NCI-H446 (cell line): ENCODE results near the gene MOB2.

Experiments
- DNase-seq, 2 experiments: peaks; one replicate each; lab custom pipeline; 2025; lab: John Stamatoyannopoulos, UW

The MOB2 gene

DNA sequence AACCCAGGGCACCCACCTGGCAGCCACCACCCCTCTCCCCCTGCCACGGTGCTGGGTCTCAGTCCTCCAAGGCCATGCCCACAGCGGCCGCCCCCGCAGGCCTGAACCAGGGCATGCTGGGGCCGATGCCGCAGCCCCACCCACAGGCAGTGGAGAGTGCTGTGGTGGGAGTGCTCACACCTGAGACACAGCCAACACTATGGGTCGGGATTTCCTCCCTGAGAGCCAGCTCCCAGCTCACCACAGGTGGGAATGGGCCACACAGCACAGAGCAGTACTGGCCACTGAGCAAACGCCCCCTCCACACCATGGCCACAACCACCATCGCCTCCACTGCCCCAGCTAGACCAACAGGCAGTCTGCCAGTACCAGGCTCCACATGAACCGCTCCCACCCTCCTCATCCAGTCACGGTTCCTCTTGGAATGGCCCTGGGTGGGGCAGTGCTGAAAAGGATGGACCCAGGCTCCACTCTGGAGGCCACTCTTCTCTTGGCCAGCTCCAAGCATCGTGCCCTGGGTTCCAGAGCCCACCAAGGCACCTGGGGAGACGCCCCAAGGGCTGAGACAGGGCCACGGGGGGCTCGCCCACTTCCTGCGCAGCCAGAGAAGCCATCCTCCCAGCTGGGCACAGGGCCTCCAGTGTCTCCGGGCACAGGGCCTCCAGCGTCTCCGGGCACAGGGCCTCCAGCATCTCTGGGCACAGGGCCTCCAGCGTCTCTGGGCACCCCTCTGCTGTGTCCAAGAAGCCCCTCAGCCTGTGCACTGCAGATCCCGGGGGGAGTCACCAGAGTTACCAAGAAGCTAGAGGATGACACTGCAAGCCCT lies 14.2 kb downstream of the MOB2 start:
- DNase-seq: no peak

DNA sequence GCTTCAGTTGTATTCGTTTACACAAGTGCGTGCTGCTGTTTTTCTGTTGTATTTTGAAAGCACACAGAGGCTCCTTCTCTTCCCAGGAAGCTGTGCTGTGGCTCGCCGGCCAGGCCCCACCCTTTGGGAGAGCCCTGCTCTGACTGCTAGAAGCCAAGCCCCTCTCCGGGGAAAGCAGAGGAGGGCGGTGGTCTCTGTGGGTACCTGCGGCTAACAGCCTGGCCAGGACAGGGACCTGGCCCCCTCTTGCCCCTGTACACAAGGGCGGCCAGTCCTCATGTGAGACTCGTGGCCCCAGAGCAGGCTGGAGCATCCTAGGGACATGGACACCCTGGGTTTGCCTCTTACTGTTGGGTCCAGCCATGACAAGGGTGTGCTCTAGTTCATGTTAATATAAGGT lies 14.8 kb downstream of the MOB2 start:
- no peak for DNase-seq

DNA sequence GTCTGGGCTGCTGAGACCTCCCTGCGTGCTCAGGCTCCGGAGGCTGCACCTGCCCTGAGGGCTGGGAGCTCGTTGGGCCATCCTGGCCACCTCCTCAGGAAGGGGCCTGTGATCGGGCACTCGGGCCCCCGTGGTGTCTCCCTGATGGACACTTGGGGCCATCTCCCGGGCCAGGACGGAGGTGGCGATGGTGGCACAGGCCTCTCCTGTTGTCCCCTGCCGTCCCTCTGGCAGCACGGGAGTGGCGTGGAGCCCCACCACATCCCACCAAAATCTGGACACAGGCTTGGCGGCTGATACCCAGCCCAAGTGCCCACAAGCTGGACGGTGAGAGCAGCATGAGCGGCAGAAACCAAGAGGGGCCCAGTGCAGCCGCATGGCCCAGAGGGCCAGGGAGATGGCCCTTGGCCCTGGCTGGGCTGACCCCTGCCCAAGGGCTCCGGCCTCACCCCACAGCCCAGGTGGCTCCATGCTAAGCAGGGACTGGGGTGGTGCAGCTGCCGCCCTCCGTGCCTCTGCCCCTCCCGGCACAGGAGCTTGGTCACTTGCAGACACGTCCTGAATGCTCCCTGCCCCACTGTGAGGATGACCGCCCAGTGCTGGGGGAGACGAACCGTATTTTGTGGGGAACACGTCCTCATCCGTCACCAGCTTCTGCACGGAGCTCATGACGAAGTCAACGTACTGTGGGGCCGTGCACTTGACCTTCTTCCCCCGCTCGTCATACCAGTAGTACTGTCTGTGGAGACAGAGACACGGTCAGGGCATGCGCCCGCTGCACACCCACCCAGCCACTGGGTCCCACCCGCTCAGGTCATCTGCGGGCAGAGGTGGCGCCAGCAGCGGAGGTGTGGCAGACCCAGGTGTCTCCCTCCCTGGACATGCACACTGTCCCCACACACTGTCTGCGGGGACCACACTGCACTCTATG lies 15.6 kb downstream of the MOB2 start:
- DNase-seq: no peak

DNA sequence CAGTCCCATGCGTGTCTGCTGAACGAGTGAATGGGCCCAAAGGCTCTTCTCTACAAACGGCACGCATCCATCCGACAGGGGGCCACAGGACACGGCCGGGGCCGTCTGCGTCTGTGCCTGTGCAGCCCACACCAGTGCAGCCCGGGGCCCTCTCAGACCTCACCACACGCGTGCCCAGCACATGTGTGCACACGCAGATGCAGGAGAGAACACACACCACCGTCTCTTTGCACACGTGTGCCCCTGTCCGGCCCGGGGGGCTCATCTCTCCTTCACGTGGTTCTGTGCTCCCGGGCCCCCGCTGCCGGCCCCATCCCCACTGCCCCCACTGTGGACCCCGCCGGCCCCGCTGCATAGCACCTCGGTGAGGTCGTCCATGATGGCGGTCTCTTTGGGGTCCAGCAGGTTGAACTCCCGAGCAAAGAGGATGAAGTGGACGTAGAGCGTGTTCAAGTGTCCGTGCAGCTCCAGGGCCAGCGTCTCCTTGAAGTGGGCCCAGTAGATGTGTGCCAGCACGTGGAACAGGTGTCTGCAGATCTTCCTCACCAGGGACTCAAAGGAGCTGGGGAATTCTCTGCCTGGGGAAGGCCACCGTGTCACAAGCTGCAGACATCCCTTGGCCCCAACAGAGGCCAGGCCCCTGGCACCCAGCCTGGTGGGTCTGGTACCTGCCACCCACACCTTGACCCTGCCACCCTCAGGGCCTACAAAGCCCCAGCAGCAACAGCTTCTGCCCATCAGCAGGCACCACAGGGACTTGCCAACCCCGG lies 16.5 kb downstream of the MOB2 start:
- DNase-seq: no peak

DNA sequence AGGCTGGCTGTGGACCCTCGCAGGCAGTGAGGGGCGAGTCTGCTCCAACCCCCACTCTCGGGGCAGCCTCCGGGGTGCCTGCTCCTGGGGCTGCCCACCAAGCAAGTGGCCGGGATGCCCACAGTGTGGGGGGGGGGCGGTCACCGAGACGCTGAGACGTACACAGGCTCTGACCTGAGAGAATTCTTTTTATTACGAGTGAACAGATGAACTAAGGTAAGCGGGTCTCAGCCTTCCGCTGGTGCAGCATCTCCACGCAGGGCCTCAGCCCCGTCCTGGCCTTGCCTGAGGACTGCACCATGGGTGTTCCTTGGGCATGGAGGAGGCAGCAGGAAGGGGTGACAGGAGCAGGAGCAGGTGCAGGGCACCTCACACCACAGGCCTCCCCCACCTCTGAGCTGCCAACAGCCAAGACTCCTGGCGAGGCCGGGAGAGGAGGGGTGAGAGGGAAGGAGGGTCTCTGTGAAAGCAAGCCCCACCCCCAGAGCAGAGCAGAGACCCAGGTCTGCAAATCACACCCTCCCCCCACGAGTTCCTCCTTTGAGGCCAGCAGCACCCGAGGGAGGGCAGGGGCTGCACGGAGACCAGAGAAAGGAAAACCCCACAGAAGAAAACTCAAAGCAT lies 17.2 kb downstream of the MOB2 start:
- DNase-seq: no peak

DNA sequence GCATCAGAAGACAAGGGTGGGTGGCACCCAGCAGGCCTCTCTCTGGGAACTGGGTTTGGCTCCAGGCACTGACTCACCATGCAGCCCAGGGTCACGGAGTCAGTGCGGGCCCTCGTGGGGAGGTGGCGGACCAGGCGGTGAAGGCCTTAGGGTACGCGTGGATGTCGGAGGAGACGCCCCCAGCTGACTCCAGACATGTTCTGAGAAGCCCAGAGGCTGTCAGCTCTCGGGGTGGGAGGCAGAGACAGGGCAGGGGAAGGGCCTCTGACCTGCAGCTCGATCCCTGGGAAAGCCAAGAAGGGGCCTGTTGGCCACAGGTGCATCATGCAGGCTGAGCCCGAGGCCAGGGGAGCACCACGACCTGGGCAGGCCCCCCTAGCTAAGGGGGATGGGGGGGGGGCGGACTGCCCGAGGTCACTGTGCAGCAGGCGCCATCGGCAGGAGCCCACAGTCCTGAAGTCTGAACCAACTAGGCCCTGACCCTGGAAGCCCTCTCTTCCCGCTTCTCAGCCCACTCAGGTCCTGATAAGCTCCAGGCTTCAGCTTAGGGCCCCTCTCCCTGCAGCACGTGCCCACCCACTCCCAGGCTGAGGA lies 18.0 kb downstream of the MOB2 start:
- DNase-seq: no peak

DNA sequence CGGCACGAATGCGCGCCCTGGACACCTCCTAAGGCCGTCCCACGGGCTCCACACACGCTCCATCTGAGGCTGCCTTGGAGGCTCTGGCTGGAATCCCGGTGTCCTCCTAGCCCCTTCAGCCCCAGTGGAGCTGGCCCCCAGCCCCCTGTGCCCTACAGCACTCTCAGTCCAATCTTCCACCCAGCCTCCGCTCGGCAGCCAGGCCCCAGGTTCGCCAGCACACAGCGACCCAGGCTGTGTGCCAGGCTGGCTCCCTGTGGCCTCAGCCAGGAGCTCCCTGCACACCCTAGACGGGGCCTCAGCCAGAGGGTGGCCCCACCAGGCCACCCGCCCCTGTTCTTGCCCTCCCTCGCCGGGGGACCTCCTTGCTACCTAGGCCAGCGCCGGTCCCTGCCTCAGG lies 18.6 kb downstream of the MOB2 start:
- no peak for DNase-seq

DNA sequence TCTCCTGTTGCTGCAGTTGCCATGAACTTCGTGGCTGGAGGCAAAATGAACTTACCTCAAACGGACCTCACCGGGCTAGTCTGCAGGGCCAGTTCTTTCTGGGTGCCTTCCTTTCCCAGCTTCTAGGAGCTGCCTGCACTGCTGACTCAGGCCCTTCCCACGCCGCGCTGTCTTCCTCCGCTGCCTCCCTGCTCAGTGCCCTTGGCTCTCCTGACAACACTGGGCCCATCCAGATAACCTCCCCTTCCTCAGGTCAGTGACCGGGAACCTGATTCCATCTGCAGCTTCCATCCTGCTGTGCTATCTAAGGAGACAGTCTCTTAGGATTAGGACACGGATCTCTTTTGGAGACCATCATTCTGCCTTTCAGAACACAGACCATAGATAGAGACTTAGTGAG lies 19.3 kb downstream of the MOB2 start:
- DNase-seq: no peak

DNA sequence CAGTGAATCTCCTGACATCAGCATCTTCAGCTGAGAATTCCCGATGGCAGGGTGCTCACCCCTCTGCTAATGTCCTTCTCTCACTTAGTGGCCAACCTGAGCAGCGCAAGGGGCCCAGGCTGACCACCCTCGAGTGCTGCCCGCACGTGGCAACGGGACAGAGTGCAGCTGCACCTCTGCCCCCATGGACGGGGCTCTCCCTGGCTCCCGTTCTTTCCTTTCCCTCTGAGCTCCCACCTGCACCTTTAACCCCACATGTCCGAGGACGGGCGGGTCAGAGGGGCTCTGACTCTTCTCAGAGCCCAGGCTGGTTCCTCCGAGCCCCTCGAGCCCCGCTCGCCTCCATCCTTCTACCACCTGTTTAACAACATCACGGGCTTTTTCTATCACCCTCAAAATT lies 19.8 kb downstream of the MOB2 start:
- no peak for DNase-seq

DNA sequence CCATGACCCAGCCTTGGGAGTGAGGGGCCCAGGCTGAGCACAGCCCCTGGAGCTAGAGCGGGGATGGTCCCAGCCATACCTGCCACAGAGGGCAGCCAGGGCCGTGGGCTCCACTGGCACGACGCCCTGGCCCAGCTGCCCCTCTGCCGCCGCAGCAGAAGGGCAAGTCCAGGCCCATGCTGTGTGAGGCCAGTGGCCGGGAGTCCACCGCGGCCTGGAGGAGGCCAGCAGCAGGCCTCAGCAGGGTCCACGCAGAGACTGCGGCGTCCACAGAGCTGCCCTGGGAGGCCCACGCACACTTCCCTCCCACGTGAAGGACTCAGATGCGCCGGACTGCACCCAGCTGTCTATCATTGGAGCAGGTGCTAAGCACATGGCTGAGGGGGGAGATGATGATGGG lies 23.5 kb downstream of the MOB2 start:
- DNase-seq: no peak

DNA sequence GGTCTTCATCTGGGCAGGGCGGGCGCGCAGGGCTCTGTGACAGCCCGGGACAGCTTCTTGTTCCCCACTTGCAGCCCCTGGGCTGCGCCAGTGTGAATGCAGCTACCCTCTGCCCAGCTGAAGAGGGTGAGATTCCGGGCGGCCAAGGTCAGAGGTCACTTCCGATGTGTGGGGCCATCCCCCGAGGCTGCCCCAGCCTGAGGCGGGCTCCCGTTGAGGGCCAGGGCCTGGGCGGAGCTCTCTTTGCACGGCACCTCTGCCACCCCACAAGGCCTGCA lies 23.9 kb downstream of the MOB2 start:
- DNase-seq: no peak

DNA sequence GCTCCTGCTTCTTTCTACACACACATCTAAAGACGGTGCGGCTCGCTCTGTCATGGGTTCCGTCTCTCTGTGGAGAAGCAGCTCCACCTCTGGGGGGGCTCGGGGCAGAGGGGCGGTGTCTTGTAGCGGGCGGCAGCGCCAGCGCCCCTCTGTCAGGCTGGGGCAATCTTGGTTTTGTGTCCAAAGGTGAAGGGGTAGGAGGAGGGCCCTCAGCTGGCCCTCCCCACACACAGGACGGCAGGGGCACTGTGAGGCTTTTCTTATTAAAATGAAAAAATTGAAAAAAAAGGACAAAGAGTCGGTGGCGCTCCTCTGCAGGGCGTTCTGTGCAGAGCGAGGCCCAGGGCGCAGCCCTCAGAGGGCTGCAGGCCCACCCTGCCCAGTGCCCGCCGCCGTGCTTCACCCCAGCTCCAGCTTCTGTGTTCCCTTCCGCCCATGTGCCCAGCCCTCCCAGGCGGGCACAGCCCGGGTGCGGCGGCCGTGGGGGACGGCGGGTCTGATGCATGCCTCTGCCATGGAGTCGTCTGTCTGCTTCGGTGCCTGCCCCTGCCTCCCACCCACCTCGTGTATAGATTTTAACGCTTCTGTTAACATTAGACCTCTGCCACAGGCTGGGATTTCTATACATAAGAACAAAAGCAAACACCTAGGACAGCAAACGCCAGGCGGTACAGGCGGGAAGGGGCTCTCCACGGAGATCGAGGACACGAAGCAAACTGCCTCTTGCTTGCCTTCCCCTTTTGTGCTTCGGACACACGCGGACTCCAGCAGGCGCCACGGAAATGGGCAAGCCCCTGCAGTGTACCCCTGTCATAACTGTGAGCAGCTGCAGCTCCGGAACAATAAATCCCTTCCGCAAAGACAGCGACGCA lies 24.5 kb downstream of the MOB2 start:
- DNase-seq: no peak

DNA sequence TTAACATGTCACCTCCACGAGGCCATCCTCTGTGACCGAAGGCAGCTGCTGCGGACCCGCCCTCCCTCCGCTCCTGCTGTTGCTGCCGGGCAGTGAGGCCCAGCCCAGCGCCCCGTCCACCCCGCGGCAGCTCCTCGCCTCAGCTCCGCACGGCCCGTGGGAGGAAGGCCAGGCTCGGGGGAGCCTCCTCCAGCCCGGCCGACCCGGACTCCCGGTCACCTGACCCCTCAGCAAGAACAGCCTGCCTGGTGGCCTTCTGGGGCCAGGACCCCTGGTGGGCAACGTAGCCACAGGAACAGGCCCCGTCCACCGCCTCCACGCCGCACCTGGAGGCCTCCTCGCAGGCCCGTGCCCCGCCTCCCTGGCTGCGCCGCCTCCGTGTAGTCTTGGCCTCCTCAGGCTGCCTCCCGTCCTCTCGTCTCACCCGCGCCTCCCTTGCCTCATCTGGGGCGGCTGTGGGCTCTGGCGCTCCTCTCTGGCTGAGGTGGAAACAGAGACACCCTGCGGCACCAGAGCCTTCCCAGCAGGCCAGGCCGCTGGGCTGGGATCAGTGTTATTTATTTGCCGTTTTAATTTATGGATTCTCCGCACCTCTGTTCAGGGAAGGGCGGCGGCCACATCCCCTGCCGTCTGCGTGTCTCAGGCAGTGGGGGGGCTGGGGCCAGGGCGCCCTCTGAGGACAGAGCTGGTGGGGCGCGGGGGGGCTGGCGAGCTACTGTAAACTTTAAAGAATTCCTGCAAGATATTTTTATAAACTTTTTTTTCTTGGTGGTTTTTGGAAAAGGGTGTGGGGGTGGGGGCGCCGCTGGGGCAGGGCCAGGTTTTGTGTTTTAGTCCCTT lies 25.4 kb downstream of the MOB2 start:
- no peak for DNase-seq

DNA sequence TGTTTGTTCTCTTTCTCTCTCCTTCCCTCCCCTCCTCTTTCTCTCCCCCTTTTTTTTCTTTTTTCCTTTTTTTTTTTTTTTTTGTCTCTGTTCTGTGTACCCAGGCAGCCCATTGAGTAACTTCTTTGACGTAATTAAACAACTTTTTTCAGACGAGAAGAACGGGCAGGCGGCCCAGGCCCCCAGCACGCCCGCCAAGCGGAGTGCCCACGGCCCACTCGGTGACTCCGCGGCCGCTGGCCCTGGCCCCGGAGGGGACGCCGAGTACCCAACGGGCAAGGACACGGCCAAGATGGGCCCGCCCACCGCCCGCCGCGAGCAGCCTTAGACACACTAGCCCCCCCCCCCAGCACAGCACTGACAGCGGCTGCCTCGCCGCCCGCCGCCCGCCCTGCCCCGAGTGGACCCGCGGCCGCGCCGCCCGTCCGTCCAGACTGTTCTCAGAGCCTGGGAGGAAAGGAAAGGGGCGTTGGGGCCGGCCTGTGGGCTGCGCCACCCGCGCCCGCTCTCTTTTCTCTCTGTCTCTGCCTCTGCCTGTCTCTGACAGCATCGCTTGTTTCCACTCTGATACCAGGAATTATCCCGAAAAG lies 26.1 kb downstream of the MOB2 start:
- DNase-seq: no peak

DNA sequence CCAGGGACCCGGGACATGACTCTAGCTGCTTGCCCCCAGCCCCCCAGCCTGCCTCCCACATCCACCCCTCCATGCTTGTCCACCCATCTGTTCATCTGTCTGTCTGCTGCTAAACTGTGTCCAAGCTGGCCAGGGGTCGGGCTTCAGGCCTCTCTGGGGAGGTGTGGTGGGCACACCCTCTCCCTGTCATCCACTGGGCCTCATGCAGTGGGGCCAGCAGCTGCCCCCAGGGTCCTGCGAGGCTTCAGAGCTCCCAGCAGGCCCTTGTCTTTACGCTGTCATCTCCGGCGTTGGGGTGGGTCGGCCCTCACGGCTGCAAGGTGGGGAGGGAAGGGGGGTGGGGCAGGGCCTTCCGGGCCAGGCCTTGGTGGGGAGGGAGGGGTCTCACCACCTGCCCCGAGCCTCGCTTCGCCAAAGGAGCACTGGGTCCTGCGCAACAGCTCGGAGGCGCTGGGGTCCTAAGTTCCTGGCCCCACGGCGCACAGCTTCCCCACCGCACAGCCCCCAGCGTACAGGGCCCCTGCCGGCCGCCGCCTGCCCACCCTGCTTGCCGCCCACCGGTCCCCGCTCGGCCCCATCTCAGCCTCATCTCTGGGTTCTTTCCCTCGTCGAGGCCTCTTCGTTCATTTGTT lies 26.7 kb downstream of the MOB2 start:
- DNase-seq: no peak

DNA sequence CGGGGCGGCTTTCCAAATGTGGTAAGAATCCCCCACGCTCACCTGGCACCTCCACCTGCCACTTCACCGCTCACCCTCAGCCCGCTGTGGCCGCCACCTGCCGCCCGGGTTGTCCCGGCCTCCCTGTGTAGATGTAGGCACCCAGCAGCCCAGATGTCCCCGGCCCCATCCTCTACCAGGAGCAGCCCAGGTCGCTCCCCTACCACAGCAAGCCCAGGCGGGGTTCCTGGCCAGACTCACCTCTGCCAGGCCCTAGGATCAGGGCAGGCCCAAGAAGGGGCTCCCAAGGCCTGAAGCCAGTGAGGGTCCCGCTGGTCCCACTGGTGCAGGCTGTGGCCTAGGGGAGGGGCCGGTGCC lies 27.4 kb downstream of the MOB2 start:
- no peak for DNase-seq

DNA sequence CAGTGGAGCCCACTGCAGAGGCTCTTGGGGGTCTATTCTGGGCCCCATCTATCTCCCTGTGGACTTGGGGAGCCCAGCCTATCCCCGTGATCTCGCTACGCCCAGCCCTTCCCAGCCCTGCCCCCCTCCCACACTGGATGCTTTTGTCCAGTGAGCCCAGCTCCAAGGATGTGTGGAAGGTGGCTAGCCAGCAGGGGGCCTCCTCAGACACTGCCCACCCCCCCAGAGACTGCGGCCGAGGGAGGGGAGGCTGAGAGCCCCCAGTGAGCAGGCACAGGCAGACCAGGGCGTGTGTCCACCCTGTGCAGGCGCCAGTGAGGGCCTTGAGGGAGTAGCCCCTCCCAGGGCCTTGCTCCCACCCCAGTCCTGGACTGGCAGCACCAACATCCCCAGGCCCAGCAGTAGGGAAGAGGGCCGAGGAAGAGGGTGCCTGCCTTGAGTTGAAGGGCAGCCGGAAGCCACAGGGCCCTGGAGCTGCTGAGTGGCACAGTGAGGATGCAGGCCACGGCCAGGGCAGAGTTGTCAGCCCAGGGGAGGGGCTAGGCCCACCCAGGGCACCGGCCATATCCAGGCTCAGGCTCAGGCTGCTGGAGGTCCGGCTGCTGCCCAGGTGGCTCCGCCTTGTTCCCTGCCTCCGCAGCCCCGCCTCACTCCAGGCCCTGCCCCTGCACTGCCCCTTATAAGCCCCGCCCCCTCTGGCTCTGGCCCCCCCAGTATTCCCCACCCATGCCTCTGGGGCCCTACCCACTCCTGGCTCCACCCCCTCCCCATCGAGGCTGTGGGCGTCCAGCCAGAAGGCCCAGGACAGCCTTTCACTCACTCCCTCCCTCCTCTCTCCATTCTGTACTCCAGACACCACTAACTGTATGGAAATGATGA lies 28.0 kb downstream of the MOB2 start:
- DNase-seq: peak in 1 of 2 experiments; percentile 17

DNA sequence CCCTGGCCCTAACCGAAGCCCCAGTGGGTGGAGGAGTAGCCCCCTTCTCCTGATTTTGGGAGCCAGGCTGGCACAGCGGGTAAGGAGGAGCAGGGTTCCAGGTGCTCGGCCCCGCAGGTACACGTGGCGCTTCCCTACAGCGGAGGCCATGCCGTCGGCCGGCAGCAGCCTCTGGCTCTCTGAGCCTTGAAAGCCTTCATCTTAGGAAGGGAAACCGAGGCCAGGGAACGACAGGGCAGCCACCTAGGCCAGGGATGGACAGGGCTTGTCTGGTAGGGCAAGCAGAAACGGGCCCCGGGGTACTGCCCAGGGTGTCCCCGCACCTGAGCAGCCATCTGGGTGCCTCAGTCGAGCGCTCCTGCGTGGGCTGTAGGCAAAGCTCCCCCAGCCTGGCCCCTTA lies 28.7 kb downstream of the MOB2 start:
- no peak for DNase-seq
